Measurements from ENCODE around the gene CBR4. TPM values are rescaled to one million over a fixed set of nuclear protein-coding genes. Genes with fewer than 3 reads are reported as not detected.

Gene CBR4
- total and polyA plus RNA-seq, 2 experiments from 2014 or later = 22.4 to 28.3 TPM

- peaks cover 3% of the 10 kb centered on the region for H3K4me1 ChIP-seq (ENCODE audit: low read depth)
- no peak overlapping the region for H3K27ac ChIP-seq
- no peaks in the 10 kb centered on the region for H3K27me3 ChIP-seq
- H3K4me3 ChIP-seq = no peak overlapping the region
- no peaks in the 10 kb centered on the region for H3K9me3 ChIP-seq (ENCODE audit: low read depth)
- TF ChIP-seq, protein P1, sequence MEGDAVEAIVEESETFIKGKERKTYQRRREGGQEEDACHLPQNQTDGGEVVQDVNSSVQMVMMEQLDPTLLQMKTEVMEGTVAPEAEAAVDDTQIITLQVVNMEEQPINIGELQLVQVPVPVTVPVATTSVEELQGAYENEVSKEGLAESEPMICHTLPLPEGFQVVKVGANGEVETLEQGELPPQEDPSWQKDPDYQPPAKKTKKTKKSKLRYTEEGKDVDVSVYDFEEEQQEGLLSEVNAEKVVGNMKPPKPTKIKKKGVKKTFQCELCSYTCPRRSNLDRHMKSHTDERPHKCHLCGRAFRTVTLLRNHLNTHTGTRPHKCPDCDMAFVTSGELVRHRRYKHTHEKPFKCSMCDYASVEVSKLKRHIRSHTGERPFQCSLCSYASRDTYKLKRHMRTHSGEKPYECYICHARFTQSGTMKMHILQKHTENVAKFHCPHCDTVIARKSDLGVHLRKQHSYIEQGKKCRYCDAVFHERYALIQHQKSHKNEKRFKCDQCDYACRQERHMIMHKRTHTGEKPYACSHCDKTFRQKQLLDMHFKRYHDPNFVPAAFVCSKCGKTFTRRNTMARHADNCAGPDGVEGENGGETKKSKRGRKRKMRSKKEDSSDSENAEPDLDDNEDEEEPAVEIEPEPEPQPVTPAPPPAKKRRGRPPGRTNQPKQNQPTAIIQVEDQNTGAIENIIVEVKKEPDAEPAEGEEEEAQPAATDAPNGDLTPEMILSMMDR (IDR thresholded peaks at IDR 0.05; ENCODE audit: low read depth, low read length) = no peak
- H3K36me3 ChIP-seq = no peaks in the 10 kb centered on the region
- no peak for DNase-seq (ENCODE audit: low read depth in 1 of 2, low spot score in 1 of 2)
Measured at GRCh38 chr4:169017971-169018370, 7.9 kb upstream of the CBR4 start.

DNA sequence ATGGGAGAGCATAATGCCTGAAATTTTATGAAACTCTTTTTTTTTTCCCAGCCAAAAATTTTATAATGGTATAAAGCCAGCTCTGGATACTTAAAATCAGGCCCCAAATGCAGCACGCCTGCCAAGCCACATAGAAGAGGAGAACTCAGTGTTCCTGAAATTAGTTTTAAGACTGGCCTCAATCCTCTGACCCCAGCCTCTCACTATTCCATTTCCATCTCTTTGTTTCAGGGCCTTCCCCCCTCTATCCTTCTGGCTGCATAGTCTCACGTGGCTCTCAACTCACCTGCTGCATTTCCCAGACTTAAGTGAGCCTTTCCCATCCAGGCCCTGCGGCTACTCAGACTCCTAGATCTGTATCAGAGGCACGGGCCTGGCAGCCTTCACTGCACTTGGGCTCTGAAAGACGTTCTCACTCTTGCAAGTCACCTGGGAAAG is 5.2 kb upstream of the CBR4 start:
- no peak overlapping the region for H3K4me3 ChIP-seq
- H3K9me3 ChIP-seq (ENCODE audit: low read depth) = no peaks in the 10 kb centered on the region
- DNase-seq (ENCODE audit: low read depth in 1 of 2, low spot score in 1 of 2) = peak in 1 of 2 donors; percentile 13
- H3K36me3 ChIP-seq = no peaks in the 10 kb centered on the region
- TF ChIP-seq, protein P1 (IDR thresholded peaks at IDR 0.05; ENCODE audit: low read depth, low read length) = no peak
- H3K27me3 ChIP-seq = no peaks in the 10 kb centered on the region
- H3K4me1 ChIP-seq (ENCODE audit: low read depth) = peaks cover 3% of the 10 kb centered on the region
- no peak overlapping the region for H3K27ac ChIP-seq

DNA sequence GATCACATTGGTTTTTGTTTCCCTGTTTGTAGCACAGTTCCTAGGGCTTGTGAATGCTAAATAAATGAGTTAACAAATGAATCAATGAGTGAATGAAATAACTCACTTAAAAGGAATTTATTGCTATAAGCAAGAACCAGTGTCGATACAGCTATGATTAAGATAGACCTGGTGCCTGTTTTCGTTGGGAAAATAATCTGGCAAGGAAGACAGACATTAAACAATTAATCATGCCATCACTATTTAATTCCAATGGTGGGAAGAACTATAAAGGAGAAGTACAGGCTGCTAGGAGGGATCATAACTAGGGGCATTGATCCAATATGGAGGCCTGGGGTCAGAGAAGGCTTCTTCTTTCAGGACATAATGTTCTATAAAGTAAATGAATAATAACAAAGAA is 4.5 kb upstream of the CBR4 start:
- Histone ChIP-seq H3K27ac (no peak overlapping the region), H3K9me3 (ENCODE audit: low read depth) (no peaks in the 10 kb centered on the region), H3K4me3 (no peak overlapping the region), H3K36me3 (no peaks in the 10 kb centered on the region), H3K4me1 (ENCODE audit: low read depth) (peaks cover 3% of the 10 kb centered on the region), H3K27me3 (no peaks in the 10 kb centered on the region)
- TF ChIP-seq, protein P1 (IDR thresholded peaks at IDR 0.05; ENCODE audit: low read depth, low read length) = no peak
- DNase-seq (ENCODE audit: low read depth in 1 of 2, low spot score in 1 of 2) = no peak

DNA sequence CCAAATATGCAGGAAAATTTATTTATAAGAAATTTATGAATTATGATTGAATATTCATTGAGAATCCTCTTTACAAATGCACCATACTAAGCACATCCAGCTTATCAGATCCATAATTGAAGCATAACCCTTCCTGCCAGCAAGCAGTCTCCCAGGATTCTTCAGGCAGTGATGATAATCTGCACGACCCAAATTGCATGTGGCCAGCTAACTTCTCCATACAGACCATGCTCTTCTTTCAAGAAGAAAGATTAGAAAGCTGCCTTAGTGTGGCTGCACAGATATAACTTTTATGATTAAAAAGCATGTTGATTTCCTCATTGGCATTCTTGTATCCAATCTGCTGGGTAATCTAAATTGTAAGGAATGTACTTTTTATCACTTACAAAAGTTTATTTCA is 3.3 kb upstream of the CBR4 start:
- Histone ChIP-seq H3K36me3 (no peaks in the 10 kb centered on the region), H3K27me3 (no peaks in the 10 kb centered on the region), H3K4me3 (no peak overlapping the region), H3K9me3 (ENCODE audit: low read depth) (no peaks in the 10 kb centered on the region), H3K4me1 (ENCODE audit: low read depth) (peaks cover 13% of the 10 kb centered on the region), H3K27ac (no peak overlapping the region)
- no peak for DNase-seq (ENCODE audit: low read depth in 1 of 2, low spot score in 1 of 2)
- TF ChIP-seq, protein P1 (IDR thresholded peaks at IDR 0.05; ENCODE audit: low read depth, low read length) = no peak

- no peak for DNase-seq (ENCODE audit: low read depth in 1 of 2, low spot score in 1 of 2)
- H3K9me3 ChIP-seq (ENCODE audit: low read depth) = no peaks in the 10 kb centered on the region
- no peak overlapping the region for H3K27ac ChIP-seq
- peaks cover 22% of the 10 kb centered on the region for H3K4me1 ChIP-seq (ENCODE audit: low read depth)
- H3K4me3 ChIP-seq = no peak overlapping the region
- TF ChIP-seq, protein P1 (IDR thresholded peaks at IDR 0.05; ENCODE audit: low read depth, low read length) = no peak
- no peaks in the 10 kb centered on the region for H3K27me3 ChIP-seq
- no peaks in the 10 kb centered on the region for H3K36me3 ChIP-seq
Measured at GRCh38 chr4:169012049-169012448, 2.0 kb upstream of the CBR4 start.

Measured in cardiac muscle cell (in vitro differentiated cells and primary cell).